GM13976 (cell line): ENCODE measurements around the gene AKT2.

Experiments used
- DNase-seq: peaks from one replicate; pipeline ENCODE4 v3.0.0; 2012; ENCODE audit warnings: low spot score
- CTCF ChIP-seq: IDR thresholded peaks from 2 replicates; pipeline ENCODE4 v1.5.1; 2012; ENCODE audit warnings: borderline replicate concordance, mild to moderate bottlenecking; ENCODE audit not compliant: insufficient read depth; ENCODE audit errors: extremely low read depth, missing control alignments, control extremely low read depth
- in situ Hi-C: fragments of 300-500 bp; cut with MboI; formaldehyde crosslinking; loops from one replicate; pipeline ENCODE4 v1.12.0; 2022; ENCODE audit warnings: low sequenced_read_pairs, mixed read lengths, inconsistent platforms; ENCODE audit not compliant: unreplicated experiment

The AKT2 gene

GRCh38 chr19:40239415-40240226, 45.5 kb downstream of the AKT2 start:
- no peak for DNase-seq
- TF ChIP-seq CTCF, result no peak
- in situ Hi-C loops, result loop anchor here (25.0 kb wide), 1 partner anchor 352 kb away; no protein-coding TSS in a partner anchor

GRCh38 chr19:40238775-40239174, 46.4 kb downstream of the AKT2 start:
- no peak for DNase-seq
- in situ Hi-C loops, result loop anchor here (25.0 kb wide), 1 partner anchor 351 kb away; no protein-coding TSS in a partner anchor
- TF ChIP-seq CTCF, result no peak

GRCh38 chr19:40237791-40238190, 47.4 kb downstream of the AKT2 start:
- TF ChIP-seq CTCF, result no peak
- DNase-seq, result no peak
- in situ Hi-C loops, result loop anchor here (25.0 kb wide), 1 partner anchor 350 kb away; no protein-coding TSS in a partner anchor

DNA sequence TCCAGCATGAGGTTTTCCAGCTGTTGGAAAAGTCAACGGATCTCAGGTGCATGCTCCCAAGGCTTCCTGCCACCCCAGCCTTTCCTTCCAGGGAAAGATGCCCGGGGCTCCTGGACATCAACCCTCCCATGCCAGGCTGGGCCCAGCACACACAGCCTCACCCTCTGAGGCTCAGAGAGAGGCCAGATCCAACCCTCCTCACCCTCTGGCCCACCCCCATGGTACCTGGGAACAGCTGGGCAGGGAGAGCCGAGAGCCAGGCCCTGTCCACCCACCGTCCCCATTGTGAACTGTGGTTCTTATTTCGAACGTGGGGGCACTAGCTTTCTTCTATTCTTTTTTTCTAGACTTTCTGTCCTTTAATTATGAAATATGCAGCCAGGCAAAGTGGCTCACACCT, 48.8 kb downstream of the AKT2 start:
- no peak for TF ChIP-seq CTCF
- in situ Hi-C loops, result loop anchor here (25.0 kb wide), 1 partner anchor 349 kb away; no protein-coding TSS in a partner anchor
- DNase-seq, result no peak

- DNase-seq, result no peak
- in situ Hi-C loops, result loop anchor here (25.0 kb wide), 1 partner anchor 349 kb away; no protein-coding TSS in a partner anchor
- no peak for TF ChIP-seq CTCF
Observed at GRCh38 chr19:40236026-40236355, 49.2 kb downstream of the AKT2 start.

DNA sequence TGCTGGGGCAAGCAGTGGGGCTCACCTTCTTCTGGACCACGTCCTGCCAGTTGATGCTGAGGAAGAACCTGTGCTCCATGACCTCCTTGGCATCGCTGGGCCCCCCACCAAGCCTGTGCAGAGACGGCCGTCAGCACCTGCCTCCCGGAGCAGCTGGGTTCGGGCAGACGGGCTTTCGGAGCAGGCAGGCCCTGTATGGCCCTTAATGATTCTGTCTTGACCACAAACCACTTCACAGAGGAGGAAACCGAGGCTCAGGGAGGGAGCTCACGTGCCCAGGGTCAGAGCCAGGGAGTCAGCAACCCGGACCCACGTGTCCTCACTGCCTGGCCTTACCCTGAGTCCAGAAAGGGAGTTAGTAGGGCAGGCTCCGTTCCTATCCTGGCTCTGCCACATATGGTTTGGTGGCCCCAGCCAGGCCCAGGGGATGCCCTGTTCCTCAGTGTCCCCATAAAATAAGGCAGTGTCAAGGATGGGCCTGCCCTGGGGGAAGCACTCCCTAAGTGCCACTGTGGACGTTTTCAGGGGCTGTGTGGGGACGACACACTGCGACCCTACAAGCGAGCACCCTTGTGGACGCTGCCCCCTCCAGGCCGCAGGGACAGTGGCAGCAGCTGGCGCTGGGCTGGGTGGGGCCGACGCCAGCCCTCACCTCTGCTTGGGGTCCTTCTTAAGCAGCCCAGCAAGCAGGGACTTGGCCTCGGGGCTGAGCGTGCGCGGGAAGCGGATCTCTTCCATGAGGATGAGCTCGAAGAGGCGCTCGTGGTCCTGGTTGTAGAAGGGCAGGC, 49.7 kb downstream of the AKT2 start:
- no peak for DNase-seq
- in situ Hi-C loops, result loop anchor here (25.0 kb wide), 1 partner anchor 348 kb away; no protein-coding TSS in a partner anchor
- TF ChIP-seq CTCF, result no peak
